WERI-Rb-1 (cell line): ENCODE data around the gene WDCP.

Source experiments
- DNase-seq: peaks from one replicate; pipeline ENCODE4 v3.0.0-alpha.2; 2020
- H3K27ac ChIP-seq: fragments of 250-450 bp; sonication (Bioruptor Pico); 2 replicates; pipeline ENCODE4 v1.5.1; 2020; ENCODE audit warnings: mild to moderate bottlenecking, moderate library complexity
- H3K27me3 ChIP-seq: fragments of 250-450 bp; sonication (Bioruptor Pico); 2 replicates; pipeline ENCODE4 v1.5.1; 2021; ENCODE audit warnings: mild to moderate bottlenecking, low read depth, moderate library complexity; ENCODE audit not compliant: insufficient read depth, severe bottlenecking
- H3K36me3 ChIP-seq: fragments of 250-450 bp; sonication (Bioruptor Pico); 2 replicates; pipeline ENCODE4 v1.5.1; 2020; ENCODE audit warnings: mild to moderate bottlenecking, moderate library complexity
- H3K4me3 ChIP-seq: 2 replicates; pipeline ENCODE4 v1.5.1; 2011; ENCODE audit warnings: low read depth, mild to moderate bottlenecking, control low read depth, low read length
- H3K9me3 ChIP-seq: fragments of 250-450 bp; sonication (Bioruptor Pico); 2 replicates; pipeline ENCODE4 v1.5.1; 2021; ENCODE audit warnings: mild to moderate bottlenecking, moderate library complexity; ENCODE audit not compliant: severe bottlenecking
- TF ChIP-seq, protein P1 (sequence below): IDR thresholded peaks from 2 replicates; pipeline ENCODE4 v1.5.1; 2011; ENCODE audit warnings: low read depth, mild to moderate bottlenecking, control low read depth, inconsistent platforms, low read length

WDCP gene

GRCh38 chr2:24007693-24008092 is 39.5 kb downstream of the WDCP start:
- Histone ChIP-seq H3K9me3 (no peaks in the 10 kb centered on the region), H3K36me3 (peaks cover 2% of the 10 kb centered on the region), H3K27me3 (no peaks in the 10 kb centered on the region), H3K27ac (no peak overlapping the region), H3K4me3 (no peak overlapping the region)
- no peak for DNase-seq
- TF ChIP-seq, protein P1, sequence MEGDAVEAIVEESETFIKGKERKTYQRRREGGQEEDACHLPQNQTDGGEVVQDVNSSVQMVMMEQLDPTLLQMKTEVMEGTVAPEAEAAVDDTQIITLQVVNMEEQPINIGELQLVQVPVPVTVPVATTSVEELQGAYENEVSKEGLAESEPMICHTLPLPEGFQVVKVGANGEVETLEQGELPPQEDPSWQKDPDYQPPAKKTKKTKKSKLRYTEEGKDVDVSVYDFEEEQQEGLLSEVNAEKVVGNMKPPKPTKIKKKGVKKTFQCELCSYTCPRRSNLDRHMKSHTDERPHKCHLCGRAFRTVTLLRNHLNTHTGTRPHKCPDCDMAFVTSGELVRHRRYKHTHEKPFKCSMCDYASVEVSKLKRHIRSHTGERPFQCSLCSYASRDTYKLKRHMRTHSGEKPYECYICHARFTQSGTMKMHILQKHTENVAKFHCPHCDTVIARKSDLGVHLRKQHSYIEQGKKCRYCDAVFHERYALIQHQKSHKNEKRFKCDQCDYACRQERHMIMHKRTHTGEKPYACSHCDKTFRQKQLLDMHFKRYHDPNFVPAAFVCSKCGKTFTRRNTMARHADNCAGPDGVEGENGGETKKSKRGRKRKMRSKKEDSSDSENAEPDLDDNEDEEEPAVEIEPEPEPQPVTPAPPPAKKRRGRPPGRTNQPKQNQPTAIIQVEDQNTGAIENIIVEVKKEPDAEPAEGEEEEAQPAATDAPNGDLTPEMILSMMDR = no peak

- Histone ChIP-seq H3K27me3 (no peaks in the 10 kb centered on the region), H3K9me3 (no peaks in the 10 kb centered on the region), H3K36me3 (peaks cover 16% of the 10 kb centered on the region), H3K4me3 (no peak overlapping the region), H3K27ac (no peak overlapping the region)
- no peak for DNase-seq
- TF ChIP-seq, protein P1 = no peak
Observed at GRCh38 chr2:23994567-23994966, 52.6 kb downstream of the WDCP start.

- no peaks in the 10 kb centered on the region for H3K9me3 ChIP-seq
- DNase-seq = no peak
Observed at GRCh38 chr2:23993736-23994269, 53.4 kb downstream of the WDCP start.

GRCh38 chr2:23992931-23993330 is 54.3 kb downstream of the WDCP start:
- TF ChIP-seq, protein P1 = no peak
- no peak overlapping the region for H3K4me3 ChIP-seq
- peaks cover 5% of the 10 kb centered on the region for H3K36me3 ChIP-seq
- DNase-seq = no peak
- H3K9me3 ChIP-seq = no peaks in the 10 kb centered on the region
- H3K27ac ChIP-seq = no peak overlapping the region
- no peaks in the 10 kb centered on the region for H3K27me3 ChIP-seq

More at GRCh38 chr2:23993736-23994269, 53.4 kb downstream of the WDCP start:
- H3K27me3 ChIP-seq = no peaks in the 10 kb centered on the region
- H3K27ac ChIP-seq = no peak overlapping the region
- H3K4me3 ChIP-seq = no peak overlapping the region
- H3K36me3 ChIP-seq = peaks cover 8% of the 10 kb centered on the region
- TF ChIP-seq, protein P1 = no peak

DNA sequence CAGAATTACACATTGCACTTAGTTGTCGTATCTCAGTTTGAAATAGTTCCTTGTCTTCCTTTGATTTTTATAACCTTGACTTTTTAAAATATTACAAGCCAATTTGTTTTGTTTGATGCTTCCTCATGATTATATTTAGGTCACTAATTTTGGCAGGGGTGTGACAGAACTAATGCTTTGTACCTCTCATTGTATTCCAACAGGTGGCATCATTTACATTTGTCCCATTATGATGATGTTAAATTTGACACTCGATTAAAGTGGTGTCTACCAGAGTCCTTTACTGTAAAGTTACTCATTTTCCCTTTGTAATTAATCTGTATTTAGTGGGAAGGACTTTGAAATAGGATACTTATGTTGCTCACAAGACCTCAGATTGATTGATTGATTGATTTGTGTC is 58.8 kb downstream of the WDCP start:
- H3K27me3 ChIP-seq = no peaks in the 10 kb centered on the region
- no peak overlapping the region for H3K4me3 ChIP-seq
- H3K36me3 ChIP-seq = peaks cover 38% of the 10 kb centered on the region
- H3K9me3 ChIP-seq = no peaks in the 10 kb centered on the region
- H3K27ac ChIP-seq = no peak overlapping the region
- no peak for DNase-seq
- TF ChIP-seq, protein P1 = no peak
